ENCODE measurements around the gene REM2. TPM values are rescaled to one million over a fixed set of nuclear protein-coding genes. Genes with fewer than 3 reads are reported as not detected.

Gene REM2
- total and polyA plus RNA-seq, 2 of the 4 experiments (the other 2 are of a cell fraction), result under 0.01 to 0.07 TPM

DNA sequence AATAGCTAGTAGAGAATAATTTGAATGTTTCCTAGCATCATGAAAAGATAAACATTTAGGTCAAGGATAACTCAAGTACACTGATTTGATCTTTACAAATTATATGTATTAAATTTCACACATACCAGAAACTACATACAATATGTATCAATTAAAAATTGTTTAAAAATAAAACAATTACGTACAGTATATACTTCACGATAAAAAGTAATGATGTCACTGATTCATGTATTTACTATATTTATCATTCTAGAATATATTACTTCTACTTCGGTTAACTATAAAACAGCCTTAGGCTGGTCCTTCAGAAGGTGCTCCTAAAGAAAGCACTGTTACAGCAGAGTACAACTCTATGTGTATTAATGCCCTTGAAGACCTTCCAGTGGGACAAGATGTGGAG lies 24.4 kb downstream of the REM2 start:
- Histone ChIP-seq H2AK5ac (ENCODE audit: low read depth, low read length) (no peak overlapping the region), H3K9me3 (ENCODE audit: control insufficient read depth, insufficient read depth, low read length) (no peaks in the 10 kb centered on the region), H3K9me1 (ENCODE audit: insufficient read depth, low read length) (0 out of 2 replicates have a peak, but pooled peaks cover 3% of the 10 kb centered on the region), H3K27me3 (ENCODE audit: control insufficient read depth, insufficient read depth, low read length) (no peaks in the 10 kb centered on the region), H2AFZ (replicated peaks; ENCODE audit: low read length, poor library complexity) (no peak overlapping the region), H2BK20ac (ENCODE audit: low read depth, low read length) (no peak overlapping the region), H3K18ac (ENCODE audit: low read depth, low read length) (no peak overlapping the region), H2AK9ac (replicated peaks; ENCODE audit: low read depth, low read length, poor library complexity) (no peak overlapping the region), H3K4me2 (ENCODE audit: low read depth, low read length) (no peak overlapping the region), H4K91ac (ENCODE audit: insufficient read depth, low read depth, low read length) (no peak overlapping the region), H3K27ac (ENCODE audit: insufficient read depth, low read length) (no peak overlapping the region), H3K36me3 (ENCODE audit: control insufficient read depth, insufficient read depth, low read length) (peaks cover 45% of the 10 kb centered on the region), H3K9ac (ENCODE audit: low read depth, low read length) (no peak overlapping the region), H3K4me1 (ENCODE audit: control insufficient read depth, insufficient read depth, low read length) (no peaks in the 10 kb centered on the region), H3K79me1 (ENCODE audit: low read depth in 1 of 2, low read length in 2 of 2) (peaks cover 10 to 27% of the 10 kb centered on the region in 2 experiments), H3K4ac (ENCODE audit: low read depth, low read length) (no peak overlapping the region), H3K14ac (replicated peaks; ENCODE audit: low read depth, low read length) (no peak overlapping the region), H3K23ac (ENCODE audit: low read depth, low read length) (no peak overlapping the region), H2BK120ac (ENCODE audit: low read depth, low read length) (no peak overlapping the region), H4K5ac (ENCODE audit: low read depth, low read length) (no peak overlapping the region), H2BK15ac (ENCODE audit: low read depth, low read length) (no peak overlapping the region), H4K8ac (ENCODE audit: low read depth in 2 of 2, low read length in 2 of 2) (no peak overlapping the region), H3K56ac (ENCODE audit: extremely low read depth, insufficient read depth, low read length) (no peak overlapping the region), H3K4me3 (ENCODE audit: insufficient read depth, low read depth, low read length) (no peak overlapping the region), H2BK5ac (ENCODE audit: low read depth, low read length, poor library complexity, severe bottlenecking) (no peak overlapping the region), H4K20me1 (ENCODE audit: insufficient read depth, low read length) (no peaks in the 10 kb centered on the region)
- in situ Hi-C loops (cut with MboI; ENCODE audit: low sequenced_read_pairs), result no loop called here
- DNase-seq (no peak), ATAC-seq (ENCODE audit: low read depth) (no peak)
- TF ChIP-seq RFX5 (IDR thresholded peaks at IDR 0.05; ENCODE audit: low read depth, low read length), result no peak
- TF ChIP-seq RAD21 (IDR thresholded peaks at IDR 0.05; ENCODE audit: low read length), result no peak
- TF ChIP-seq CTCF (conservative IDR thresholded peaks at IDR 0.05; ENCODE audit: low read depth, low read length), result no peak
- TF ChIP-seq NFE2L2 (IDR thresholded peaks at IDR 0.05; ENCODE audit: low read depth, low read length), result no peak
- TF ChIP-seq, protein P1, sequence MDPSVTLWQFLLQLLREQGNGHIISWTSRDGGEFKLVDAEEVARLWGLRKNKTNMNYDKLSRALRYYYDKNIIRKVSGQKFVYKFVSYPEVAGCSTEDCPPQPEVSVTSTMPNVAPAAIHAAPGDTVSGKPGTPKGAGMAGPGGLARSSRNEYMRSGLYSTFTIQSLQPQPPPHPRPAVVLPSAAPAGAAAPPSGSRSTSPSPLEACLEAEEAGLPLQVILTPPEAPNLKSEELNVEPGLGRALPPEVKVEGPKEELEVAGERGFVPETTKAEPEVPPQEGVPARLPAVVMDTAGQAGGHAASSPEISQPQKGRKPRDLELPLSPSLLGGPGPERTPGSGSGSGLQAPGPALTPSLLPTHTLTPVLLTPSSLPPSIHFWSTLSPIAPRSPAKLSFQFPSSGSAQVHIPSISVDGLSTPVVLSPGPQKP (IDR thresholded peaks at IDR 0.05; ENCODE audit: borderline replicate concordance, low read depth, low read length), result no peak
- TF ChIP-seq MAFK (IDR thresholded peaks at IDR 0.05; ENCODE audit: low read depth, low read length), result no peak
- TF ChIP-seq SMC3 (IDR thresholded peaks at IDR 0.05; ENCODE audit: low read depth, low read length), result no peak
- ChIA-PET POLR2A (ENCODE audit: unreplicated experiment) (no interaction called here), CTCF (interaction anchor here (0.6 kb wide), 1 partner anchor 254 kb away, joined by 3 read pairs; no protein-coding TSS in a partner anchor)
- intact Hi-C loops (cut with micrococcal nuclease), result no loop called here
- dilution Hi-C loops (cut with HindIII; ENCODE audit: low sequenced_read_pairs, unreplicated experiment), result no loop called here
- BruUV-seq (replicated peaks), result no TSS peak
- WGBS, 2 experiments (ENCODE audit: extremely low coverage in 2 of 2, insufficient read length in 1 of 2), result no CpG with 5 or more reads among the region's 3 CpGs
